GM19324 (cell line): ENCODE measurements around the gene OR2V2.
"Not testable (repeated sequence)": the region's sequence is repeated elsewhere in the genome, so short reads cannot be mapped to it uniquely, and the experiment has no call there.

Experiments
- ATAC-seq: cut with Tn5 transposase; IDR thresholded peaks from one replicate; pipeline ENCODE4 v1.9.1; 2021; ENCODE audit warnings: mild to moderate bottlenecking, moderate library complexity; ENCODE audit not compliant: unreplicated experiment, low FRiP score

OR2V2 gene

DNA sequence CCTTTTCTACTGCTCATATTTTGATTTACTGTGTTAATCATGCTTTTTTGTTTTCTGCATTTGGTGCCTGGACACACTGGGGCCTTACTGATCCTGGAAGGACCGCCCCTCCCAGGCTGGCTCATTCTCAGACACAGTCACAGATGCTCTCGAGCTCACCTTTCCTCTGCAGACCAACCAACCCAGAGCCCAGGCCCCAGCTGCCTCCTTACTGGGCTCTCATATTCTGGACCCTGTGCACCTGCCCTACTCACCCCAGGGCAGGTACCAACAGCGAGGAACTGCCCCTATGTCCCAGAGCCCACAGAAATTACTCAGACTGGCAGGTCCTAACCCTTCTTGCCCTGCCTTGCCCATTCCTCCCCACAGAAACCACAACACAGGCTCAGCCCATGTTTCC lies 6.6 kb upstream of the OR2V2 start:
- ATAC-seq = no peak

DNA sequence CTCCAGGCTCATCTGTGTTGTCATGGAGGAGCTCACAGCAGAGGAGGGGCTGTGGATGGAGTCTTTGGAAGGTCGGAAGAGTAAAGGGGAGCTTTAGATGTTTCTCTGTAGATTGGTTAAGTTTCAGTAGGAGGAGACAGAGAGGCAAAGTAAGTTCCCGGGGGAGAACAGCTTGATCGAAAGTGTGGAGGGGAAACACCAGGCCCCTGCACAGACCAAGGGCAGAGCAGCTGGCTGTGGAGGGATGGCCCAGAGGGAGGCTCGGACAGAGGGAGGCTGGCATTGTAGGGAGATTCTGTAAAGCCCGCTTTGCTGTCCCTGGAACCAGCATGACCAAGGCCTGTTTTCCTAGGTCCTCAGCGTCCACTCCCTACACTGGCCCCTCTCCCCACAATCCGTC lies 5.3 kb upstream of the OR2V2 start:
- no peak for ATAC-seq

DNA sequence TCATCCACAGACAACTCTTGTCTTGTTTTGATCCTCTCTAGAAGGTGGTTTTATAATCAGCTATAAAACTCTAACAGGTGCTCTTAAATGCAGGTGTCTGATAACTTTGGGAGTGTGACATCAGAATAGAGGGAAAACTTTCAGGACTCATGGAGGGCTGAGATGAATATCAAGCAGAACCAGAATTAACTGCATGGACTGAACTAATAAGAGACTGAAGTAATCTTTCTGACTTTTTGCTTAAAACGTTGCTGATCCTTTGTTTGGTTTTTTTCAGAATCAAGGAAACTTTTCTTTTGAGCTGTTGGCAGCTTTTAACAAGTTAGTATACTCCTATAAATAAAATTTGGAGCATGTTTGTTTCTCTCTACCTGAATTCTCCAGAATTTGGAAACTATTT lies 2.3 kb upstream of the OR2V2 start:
- ATAC-seq = no peak

DNA sequence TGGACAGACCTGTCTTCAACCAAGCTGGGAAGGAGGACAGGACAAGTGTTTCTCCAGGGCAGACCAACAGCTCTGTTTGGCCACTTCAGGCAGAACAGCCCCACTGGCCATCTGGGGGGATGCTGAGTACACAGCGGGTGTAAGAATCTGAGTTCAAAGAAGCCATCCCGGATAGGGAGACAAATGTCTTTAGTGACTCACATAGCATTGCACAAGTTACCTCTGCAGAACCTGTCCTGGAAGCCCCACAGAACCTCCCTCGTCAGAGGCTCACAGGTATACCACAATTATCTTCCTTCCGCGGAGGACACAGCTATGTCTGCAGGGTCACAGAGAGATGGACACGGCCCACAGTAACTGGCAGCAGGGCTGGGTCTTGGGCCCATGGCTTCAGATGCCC lies 2.0 kb downstream of the OR2V2 start:
- no peak for ATAC-seq

GRCh38 chr5:181149806-181150733 lies 2.7 kb downstream of the OR2V2 start:
- no peak for ATAC-seq

DNA sequence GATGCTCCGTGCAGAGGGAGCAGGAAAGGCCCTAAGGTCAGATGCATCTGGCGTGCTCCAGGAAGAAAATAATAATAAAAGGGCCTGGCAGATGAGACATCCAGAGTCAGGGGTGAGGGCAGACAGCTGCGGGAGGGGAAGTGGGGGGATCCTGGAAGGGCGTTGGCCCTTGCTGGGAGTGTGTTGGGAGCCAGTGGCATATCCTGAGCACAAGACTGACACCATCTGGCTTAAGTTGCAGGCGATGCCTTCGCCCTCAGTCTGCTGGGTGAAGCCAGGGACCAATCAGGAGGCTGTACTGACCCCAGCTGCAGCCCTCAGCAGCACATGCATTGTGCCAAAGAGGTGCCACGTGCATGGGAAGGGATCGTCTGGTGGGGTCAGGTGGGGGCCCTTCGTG lies 3.8 kb downstream of the OR2V2 start:
- ATAC-seq = no peak

DNA sequence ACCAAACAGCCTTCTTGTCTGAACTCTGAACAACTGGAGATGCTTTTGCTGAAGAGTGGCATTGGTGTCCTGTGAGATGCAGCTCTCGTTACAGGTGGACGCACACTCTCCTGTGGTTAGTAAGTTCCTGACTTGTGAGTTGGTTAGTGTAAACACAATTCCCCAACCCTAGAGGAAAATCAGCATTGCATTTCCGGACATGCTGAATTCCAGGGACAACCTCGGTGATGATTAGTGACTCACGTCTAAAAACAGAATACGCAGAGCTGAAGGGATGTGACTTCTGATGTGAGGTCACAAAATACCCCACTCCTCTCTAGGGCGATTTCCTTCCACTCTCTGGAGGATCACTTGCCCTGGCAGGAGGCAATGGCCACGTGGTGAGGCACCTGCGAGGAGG lies 5.0 kb downstream of the OR2V2 start:
- ATAC-seq = no peak

DNA sequence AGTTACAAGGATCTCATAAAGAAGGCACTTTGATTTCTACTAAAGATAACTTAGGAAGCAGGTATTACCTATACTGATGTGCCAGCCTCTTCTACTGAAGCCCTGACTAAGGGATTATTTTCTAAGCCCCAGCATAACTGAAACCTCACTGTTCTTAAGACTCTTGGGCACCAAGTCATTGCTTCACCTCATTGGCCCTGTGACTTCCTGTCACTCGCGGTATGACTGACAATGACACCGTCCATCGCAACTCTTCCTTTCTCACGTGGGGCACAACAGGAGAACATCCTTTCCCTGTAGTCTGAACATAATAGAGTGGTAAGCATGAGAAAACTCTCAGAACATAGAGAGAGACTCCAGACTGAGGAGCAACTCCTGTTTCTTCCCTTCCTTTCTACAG lies 6.4 kb downstream of the OR2V2 start:
- ATAC-seq = no peak

- no peak for ATAC-seq
Measured at GRCh38 chr5:181156758-181157157, 9.4 kb downstream of the OR2V2 start.

DNA sequence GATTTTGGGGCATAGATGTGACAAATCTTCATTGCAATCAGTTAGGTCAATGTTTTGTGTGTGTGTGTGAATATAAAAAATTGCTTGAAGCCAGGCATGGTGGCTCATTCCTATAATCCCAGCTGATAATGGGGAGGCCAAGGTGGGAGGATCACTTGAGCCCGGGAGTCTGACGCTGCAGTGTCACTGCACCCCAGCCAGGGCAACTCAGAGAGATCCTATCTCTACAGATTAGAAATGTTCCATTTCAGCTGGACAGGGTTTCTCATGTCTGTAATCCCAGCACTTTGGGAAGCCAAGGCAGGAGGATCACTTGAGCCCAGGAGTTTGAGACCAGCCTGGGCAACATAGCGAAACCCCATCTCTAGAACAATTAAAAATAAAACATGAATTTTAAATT lies 11.5 kb downstream of the OR2V2 start:
- ATAC-seq = no peak

DNA sequence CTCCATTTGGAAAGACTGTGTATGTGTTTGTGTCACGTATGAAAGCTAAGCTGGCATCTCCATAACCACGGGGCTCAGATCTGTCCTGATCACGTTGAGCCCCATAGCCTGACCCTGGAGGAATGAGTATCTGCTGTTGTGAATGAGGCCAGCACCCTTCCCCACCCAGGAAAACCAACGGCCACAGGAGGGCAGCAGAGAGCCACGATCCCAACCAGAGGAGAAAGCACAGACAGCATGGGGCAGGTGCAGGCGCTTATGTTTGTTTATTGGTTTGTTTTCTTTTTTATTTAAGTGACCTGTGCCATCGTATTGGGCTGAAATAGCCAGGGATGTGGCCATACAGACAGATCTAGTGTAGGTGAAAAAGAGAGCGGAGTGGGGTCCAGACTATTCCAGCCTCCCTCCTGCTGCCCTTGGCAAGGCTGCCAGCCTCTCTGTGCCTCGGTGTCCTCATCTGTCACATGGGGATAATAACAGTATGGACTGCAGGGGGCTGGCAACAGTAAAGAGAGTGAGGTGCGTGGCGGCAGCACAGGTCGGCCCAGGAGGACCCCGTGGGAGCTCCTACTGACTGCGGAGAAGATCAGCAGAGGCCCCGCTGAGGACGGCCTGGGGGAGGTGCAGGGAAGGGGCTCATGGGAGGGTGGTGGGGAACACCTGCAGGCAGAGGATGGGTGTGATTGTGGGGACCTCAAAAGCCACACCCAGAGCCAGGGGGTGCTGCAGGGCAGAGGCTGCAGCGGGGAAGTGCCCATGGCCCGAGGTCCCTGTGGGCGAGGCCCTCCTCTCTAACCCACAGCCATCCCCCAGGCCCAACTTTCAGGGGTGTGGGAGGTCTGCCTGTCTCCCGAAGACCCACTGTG lies 12.1 kb downstream of the OR2V2 start:
- ATAC-seq = peak; percentile 62

GRCh38 chr5:181160152-181160754 lies 12.9 kb downstream of the OR2V2 start:
- peak; percentile 39 for ATAC-seq

GRCh38 chr5:181160755-181161533 lies 13.6 kb downstream of the OR2V2 start:
- not testable (repeated sequence) for ATAC-seq

DNA sequence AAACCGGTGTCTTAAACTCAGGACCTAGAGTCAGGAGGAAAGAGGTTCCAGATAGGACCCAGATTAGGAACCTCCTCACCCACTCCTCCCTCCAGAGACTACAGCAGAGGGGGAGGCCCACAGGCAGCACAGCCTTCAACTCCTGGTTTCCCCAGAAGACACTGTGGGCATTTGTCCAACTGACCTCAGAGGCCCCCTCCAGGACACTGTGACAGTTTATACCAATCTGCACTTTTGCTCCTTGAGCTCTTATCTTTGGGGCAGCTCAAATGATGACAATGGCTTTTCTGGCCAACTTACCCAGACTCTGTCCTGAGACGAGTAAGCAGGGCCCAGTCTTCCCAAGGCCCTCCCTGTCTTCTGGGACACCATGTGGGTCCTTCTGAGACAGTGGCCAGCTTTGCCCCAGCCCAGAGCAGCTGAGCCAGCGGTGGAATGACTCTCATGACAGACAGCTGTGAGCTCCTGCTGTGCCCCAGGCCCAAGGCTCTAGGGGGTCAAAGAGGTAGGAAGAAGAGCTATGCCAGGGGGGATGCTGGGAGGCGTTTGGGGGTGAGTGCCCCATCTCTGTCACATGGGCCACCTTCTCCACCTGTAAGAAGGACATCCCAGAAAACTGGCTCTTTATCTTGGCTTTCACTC lies 14.3 kb downstream of the OR2V2 start:
- ATAC-seq = no peak

DNA sequence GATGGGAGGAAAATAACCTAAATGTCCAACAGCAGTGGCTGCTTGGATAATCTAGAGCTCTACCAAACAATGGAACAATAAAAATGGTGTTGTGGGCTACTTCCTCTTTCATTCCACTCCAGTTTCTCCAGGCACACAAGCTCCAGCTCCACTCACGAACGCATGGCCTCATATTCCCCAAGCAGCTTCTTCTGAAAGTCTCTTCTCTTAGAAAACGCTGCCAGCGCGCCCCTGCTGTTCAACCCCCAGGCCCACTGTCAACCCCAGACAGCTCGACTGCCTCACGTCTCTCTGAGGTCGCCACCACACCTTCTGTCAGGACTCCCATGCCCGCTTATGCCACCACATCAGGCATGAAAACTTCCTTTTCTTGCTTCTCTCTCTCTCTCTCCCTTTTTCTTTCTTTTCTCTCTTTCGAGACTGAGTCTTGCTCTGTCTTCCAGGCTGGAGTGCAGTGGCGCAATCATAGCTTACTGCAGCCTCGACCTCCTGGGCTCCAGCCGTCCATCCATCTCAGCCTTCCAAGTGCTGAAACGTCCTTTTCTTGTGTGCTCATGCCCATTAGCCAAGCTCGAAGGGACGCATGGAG lies 16.2 kb downstream of the OR2V2 start:
- no peak for ATAC-seq

GRCh38 chr5:181164076-181164952 lies 16.9 kb downstream of the OR2V2 start:
- ATAC-seq = no peak

- no peak for ATAC-seq
Measured at GRCh38 chr5:181166812-181167733, 19.7 kb downstream of the OR2V2 start.
